PC-9 (cell line): ENCODE measurements around the gene PKHD1. TPM values are rescaled to one million over a fixed set of nuclear protein-coding genes. Genes with fewer than 3 reads are reported as not detected.

Experiments
- BruUV-seq: library from RNA; stranded (reverse); fragments of 400-500 nt; replicated peaks from 2 replicates; lab custom pipeline; 2021; lab: Mats Ljungman, UMichigan
- CTCF ChIA-PET: fragments of 300-600 bp; sonication (Branson Sonifier 250); formaldehyde crosslinking; loops from one replicate; lab custom pipeline; 2022; ENCODE audit warnings: antibody characterized with exemption; lab: Charles Lee
- POLR2A ChIA-PET: fragments of 300-600 bp; sonication (Branson Sonifier 250); formaldehyde crosslinking; loops from one replicate; lab custom pipeline; 2022; ENCODE audit warnings: antibody characterized with exemption; ENCODE audit not compliant: unreplicated experiment; lab: Charles Lee
- DNase-seq, 2 experiments: peaks; one replicate each; pipeline versions ENCODE4 v3.0.0 to v3.0.0-alpha.2; 2015 to 2022; ENCODE audit warnings: mixed read lengths in 1 of 2
- H2AFZ ChIP-seq: fragments of 200-600 bp; sonication (generic); 2 replicates; pipeline ENCODE4 v1.8.1; 2017; ENCODE audit warnings: antibody characterized with exemption
- H3F3A ChIP-seq: fragments of 200-600 bp; sonication (generic); 2 replicates; pipeline ENCODE4 v1.8.1; 2017; ENCODE audit warnings: antibody characterized with exemption, mild to moderate bottlenecking, low read depth; ENCODE audit not compliant: insufficient read depth
- H3K27ac ChIP-seq: fragments of 200-600 bp; sonication (generic); 2 replicates; pipeline ENCODE4 v1.6.1; 2016; ENCODE audit warnings: mixed run types
- H3K27me3 ChIP-seq: fragments of 200-600 bp; sonication (generic); 2 replicates; pipeline ENCODE4 v1.6.1; 2016; ENCODE audit warnings: low read depth, mixed run types; ENCODE audit not compliant: insufficient read depth
- H3K36me3 ChIP-seq: fragments of 200-600 bp; sonication (generic); 2 replicates; pipeline ENCODE4 v1.6.1; 2016; ENCODE audit warnings: low read depth, mixed run types
- H3K4me1 ChIP-seq: fragments of 200-600 bp; sonication (generic); replicated peaks from 2 replicates; pipeline ENCODE4 v1.6.1; 2016; ENCODE audit warnings: mixed run types; ENCODE audit not compliant: insufficient read depth
- H3K4me2 ChIP-seq: fragments of 200-600 bp; sonication (generic); 2 replicates; pipeline ENCODE4 v1.6.1; 2017; ENCODE audit warnings: mixed run types
- H3K4me3 ChIP-seq: fragments of 200-600 bp; sonication (generic); 2 replicates; pipeline ENCODE4 v1.6.1; 2016; ENCODE audit warnings: mixed run types
- H3K79me2 ChIP-seq: fragments of 200-600 bp; sonication (generic); 2 replicates; pipeline ENCODE4 v1.6.1; 2017; ENCODE audit warnings: low read depth, mixed run types
- H3K9me2 ChIP-seq: fragments of 200-600 bp; sonication (generic); 2 replicates; pipeline ENCODE4 v1.8.1; 2017; ENCODE audit warnings: mild to moderate bottlenecking; ENCODE audit not compliant: insufficient read depth
- H3K9me3 ChIP-seq: fragments of 200-600 bp; sonication (generic); 2 replicates; pipeline ENCODE4 v1.8.1; 2016; ENCODE audit warnings: low read depth; ENCODE audit not compliant: insufficient read depth
- H4K20me1 ChIP-seq: fragments of 200-600 bp; sonication (generic); 2 replicates; pipeline ENCODE4 v1.8.1; 2017; ENCODE audit not compliant: insufficient read depth
- EZH2 ChIP-seq: fragments of 200-600 bp; sonication (generic); IDR thresholded peaks from 2 replicates; pipeline ENCODE4 v1.8.0; 2017; ENCODE audit warnings: antibody characterized with exemption, low read depth
- intact Hi-C: fragments of 100-400 bp; cut with micrococcal nuclease; formaldehyde crosslinking; loops from one replicate; pipeline ENCODE4 v1.10.0; 2022; ENCODE audit not compliant: unreplicated experiment
- total RNA-seq: library from RNA; stranded (reverse); gene quantifications from 2 replicates; pipeline ENCODE4 v1.2.3, GENCODE V29; 2021
- TF ChIP-seq, protein P1 (sequence below): fragments of 200-600 bp; sonication (generic); conservative IDR thresholded peaks from 2 replicates; pipeline ENCODE4 v1.6.1; 2017; ENCODE audit warnings: mixed run types, antibody characterized with exemption, mild to moderate bottlenecking, moderate library complexity

PKHD1 gene
- total RNA-seq, 1 experiment from 2014 or later = not detected

DNA sequence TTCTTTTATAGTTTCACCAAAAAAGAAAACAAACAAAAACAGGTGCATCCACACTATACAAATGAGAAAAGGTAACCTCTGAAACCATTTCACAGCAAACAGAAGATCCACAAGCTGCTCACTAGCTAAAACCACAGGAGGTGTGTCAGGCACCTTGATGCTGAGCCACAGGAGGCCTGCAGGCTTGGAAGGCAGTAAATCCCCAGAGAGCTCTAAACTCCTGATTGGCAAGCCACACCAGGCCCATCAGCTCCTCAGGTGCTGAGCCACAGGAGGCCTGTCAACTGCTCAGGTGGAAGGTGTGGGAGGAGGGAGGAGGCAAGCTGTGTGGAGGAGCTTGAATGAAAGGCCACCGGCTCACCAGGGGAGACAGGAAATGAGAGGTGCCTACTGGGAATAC is 273.0 kb downstream of the PKHD1 start:
- POLR2A ChIA-PET = no interaction called here

GRCh38 chr6:51813904-51814303 is 273.5 kb downstream of the PKHD1 start:
- H3K4me1 ChIP-seq = no peaks in the 10 kb centered on the region
- no peaks in the 10 kb centered on the region for H4K20me1 ChIP-seq
- intact Hi-C loops = no loop called here
- no peak overlapping the region for H3K4me2 ChIP-seq
- H3K79me2 ChIP-seq = no peaks in the 10 kb centered on the region
- no peak overlapping the region for H3K27ac ChIP-seq
- no peak for DNase-seq
- CTCF ChIA-PET = no interaction called here
- H2AFZ ChIP-seq = no peak overlapping the region
- no peaks in the 10 kb centered on the region for H3K36me3 ChIP-seq
- H3K27me3 ChIP-seq = no peaks in the 10 kb centered on the region
- TF ChIP-seq EZH2 = no peak
- TF ChIP-seq, protein P1, sequence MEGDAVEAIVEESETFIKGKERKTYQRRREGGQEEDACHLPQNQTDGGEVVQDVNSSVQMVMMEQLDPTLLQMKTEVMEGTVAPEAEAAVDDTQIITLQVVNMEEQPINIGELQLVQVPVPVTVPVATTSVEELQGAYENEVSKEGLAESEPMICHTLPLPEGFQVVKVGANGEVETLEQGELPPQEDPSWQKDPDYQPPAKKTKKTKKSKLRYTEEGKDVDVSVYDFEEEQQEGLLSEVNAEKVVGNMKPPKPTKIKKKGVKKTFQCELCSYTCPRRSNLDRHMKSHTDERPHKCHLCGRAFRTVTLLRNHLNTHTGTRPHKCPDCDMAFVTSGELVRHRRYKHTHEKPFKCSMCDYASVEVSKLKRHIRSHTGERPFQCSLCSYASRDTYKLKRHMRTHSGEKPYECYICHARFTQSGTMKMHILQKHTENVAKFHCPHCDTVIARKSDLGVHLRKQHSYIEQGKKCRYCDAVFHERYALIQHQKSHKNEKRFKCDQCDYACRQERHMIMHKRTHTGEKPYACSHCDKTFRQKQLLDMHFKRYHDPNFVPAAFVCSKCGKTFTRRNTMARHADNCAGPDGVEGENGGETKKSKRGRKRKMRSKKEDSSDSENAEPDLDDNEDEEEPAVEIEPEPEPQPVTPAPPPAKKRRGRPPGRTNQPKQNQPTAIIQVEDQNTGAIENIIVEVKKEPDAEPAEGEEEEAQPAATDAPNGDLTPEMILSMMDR = no peak
- no peaks in the 10 kb centered on the region for H3K9me3 ChIP-seq
- H3K4me3 ChIP-seq = no peak overlapping the region
- no TSS peak for BruUV-seq
- no peaks in the 10 kb centered on the region for H3K9me2 ChIP-seq
- POLR2A ChIA-PET = no interaction called here
- H3F3A ChIP-seq = no peaks in the 10 kb centered on the region

More for the DNA sequence above, 273.0 kb downstream of the PKHD1 start:
- Histone ChIP-seq H3K27ac (no peak overlapping the region), H3K79me2 (no peaks in the 10 kb centered on the region), H4K20me1 (no peaks in the 10 kb centered on the region), H3K4me3 (no peak overlapping the region), H3K4me2 (no peak overlapping the region), H3K36me3 (no peaks in the 10 kb centered on the region), H3F3A (no peaks in the 10 kb centered on the region), H3K9me2 (no peaks in the 10 kb centered on the region), H3K9me3 (no peaks in the 10 kb centered on the region), H2AFZ (no peak overlapping the region), H3K27me3 (no peaks in the 10 kb centered on the region), H3K4me1 (no peaks in the 10 kb centered on the region)
- no peak for TF ChIP-seq EZH2
- TF ChIP-seq, protein P1 = no peak
- intact Hi-C loops = no loop called here
- no TSS peak for BruUV-seq
- no peak for DNase-seq
- CTCF ChIA-PET = no interaction called here

GRCh38 chr6:51812231-51812630 is 275.2 kb downstream of the PKHD1 start:
- H3K4me2 ChIP-seq = no peak overlapping the region

More at GRCh38 chr6:51812231-51812630, 275.2 kb downstream of the PKHD1 start:
- no peaks in the 10 kb centered on the region for H3K79me2 ChIP-seq
- no peaks in the 10 kb centered on the region for H3K9me3 ChIP-seq
- H4K20me1 ChIP-seq = no peaks in the 10 kb centered on the region
- ChIA-PET POLR2A (no interaction called here), CTCF (no interaction called here)
- H3K4me3 ChIP-seq = no peak overlapping the region
- no peaks in the 10 kb centered on the region for H3K36me3 ChIP-seq
- no peak overlapping the region for H3K27ac ChIP-seq
- no peaks in the 10 kb centered on the region for H3F3A ChIP-seq
- no TSS peak for BruUV-seq
- H2AFZ ChIP-seq = no peak overlapping the region
- H3K9me2 ChIP-seq = no peaks in the 10 kb centered on the region
- intact Hi-C loops = no loop called here
- H3K4me1 ChIP-seq = no peaks in the 10 kb centered on the region
- H3K27me3 ChIP-seq = no peaks in the 10 kb centered on the region
- TF ChIP-seq, protein P1 = no peak
- TF ChIP-seq EZH2 = no peak
- no peak for DNase-seq
